Measurements from ENCODE around the gene ENOX1. TPM values are rescaled to one million over a fixed set of nuclear protein-coding genes. Genes with fewer than 3 reads are reported as not detected.
A peak's percentile ranks its signal among the peaks of the same experiment; 100 is the strongest.

ENOX1 gene
- polyA plus RNA-seq, 3 donors = 0.04 TPM; not detected in 2

GRCh38 chr13:43804461-43805070 is 17.8 kb upstream of the ENOX1 start:
- TF ChIP-seq CTCF (IDR thresholded peaks at IDR 0.05) = peak; percentile 75
- Histone ChIP-seq H3K4me1 (ENCODE audit: control insufficient read depth in 1 of 2, insufficient read depth in 2 of 2, low read length in 2 of 2) (no peaks in the 10 kb centered on the region), H3K4me2 (replicated peaks; ENCODE audit: extremely low read depth, low read length, poor library complexity, severe bottlenecking) (no peak overlapping the region), H4K20me1 (ENCODE audit: insufficient read depth, low read length) (no peaks in the 10 kb centered on the region), H3K9ac (ENCODE audit: insufficient read depth, low read length, poor library complexity, severe bottlenecking) (no peak overlapping the region), H2AFZ (ENCODE audit: insufficient read depth, low read depth, low read length, poor library complexity, severe bottlenecking) (no peak overlapping the region), H3K79me2 (ENCODE audit: insufficient read depth, low read length) (no peaks in the 10 kb centered on the region), H3K27me3 (ENCODE audit: control insufficient read depth in 2 of 2, insufficient read depth in 2 of 2, low read length in 2 of 2) (no peaks in the 10 kb centered on the region), H3K27ac (ENCODE audit: low read depth in 1 of 2, low read length in 2 of 2) (no peak overlapping the region), H3K4me3 (replicated peaks in 1 of 3; ENCODE audit: low read depth in 2 of 3, low read length in 3 of 3) (no peak overlapping the region), H3K9me3 (replicated peaks in 1 of 2; ENCODE audit: control insufficient read depth in 1 of 2, insufficient read depth in 1 of 2, low read length in 2 of 2) (no peaks in the 10 kb centered on the region), H3K36me3 (replicated peaks in 1 of 2; ENCODE audit: control insufficient read depth in 1 of 2, insufficient read depth in 2 of 2, low read length in 2 of 2) (no peaks in the 10 kb centered on the region)
- H3K36me3 Mint-ChIP-seq = no peaks in the 10 kb centered on the region
- peaks cover 0 to 3% (median 2%) of the 10 kb centered on the region in 3 donors for H3K27me3 Mint-ChIP-seq (ENCODE audit: low read depth in 3 of 3)
- no peaks in the 10 kb centered on the region for H3K9me3 Mint-ChIP-seq
- intact Hi-C loops (cut with micrococcal nuclease) = loop anchor here (5.0 to 10.0 kb wide), 2 partner anchors 1210 to 1212 kb away; no protein-coding TSS in a partner anchor
- peaks cover 8% of the 10 kb centered on the region for H3K4me1 Mint-ChIP-seq
- DNase-seq = peak; percentile 22 to 55 (median 27)
- no peak overlapping the region for H3K4me3 Mint-ChIP-seq
- 100% methylated on average over 1 of the region's 5 CpGs for WGBS (ENCODE audit: insufficient coverage)
- no peak overlapping the region for H3K27ac Mint-ChIP-seq

GRCh38 chr13:43802511-43802910 is 15.7 kb upstream of the ENOX1 start:
- H3K4me1 Mint-ChIP-seq = peaks cover 4% of the 10 kb centered on the region
- H3K4me1 ChIP-seq (ENCODE audit: control insufficient read depth in 1 of 2, insufficient read depth in 2 of 2, low read length in 2 of 2) = no peaks in the 10 kb centered on the region
- H3K27me3 ChIP-seq (ENCODE audit: control insufficient read depth in 2 of 2, insufficient read depth in 2 of 2, low read length in 2 of 2) = no peaks in the 10 kb centered on the region
- H4K20me1 ChIP-seq (ENCODE audit: insufficient read depth, low read length) = no peaks in the 10 kb centered on the region
- intact Hi-C loops (cut with micrococcal nuclease) = loop anchor here in 1 of 2 donors (10.0 kb wide), 1 partner anchor 1208 kb away; no protein-coding TSS in a partner anchor
- H3K27ac ChIP-seq (ENCODE audit: low read depth in 1 of 2, low read length in 2 of 2) = no peak overlapping the region
- no peak for TF ChIP-seq CTCF (IDR thresholded peaks at IDR 0.05)
- H3K36me3 ChIP-seq (replicated peaks in 1 of 2; ENCODE audit: control insufficient read depth in 1 of 2, insufficient read depth in 2 of 2, low read length in 2 of 2) = no peaks in the 10 kb centered on the region
- H3K27me3 Mint-ChIP-seq (ENCODE audit: low read depth in 3 of 3) = peaks cover 0 to 4% (median 4%) of the 10 kb centered on the region in 3 donors
- H3K27ac Mint-ChIP-seq = no peak overlapping the region
- no peaks in the 10 kb centered on the region for H3K9me3 ChIP-seq (replicated peaks in 1 of 2; ENCODE audit: control insufficient read depth in 1 of 2, insufficient read depth in 1 of 2, low read length in 2 of 2)
- no peak overlapping the region for H3K9ac ChIP-seq (ENCODE audit: insufficient read depth, low read length, poor library complexity, severe bottlenecking)
- no peak overlapping the region for H3K4me2 ChIP-seq (replicated peaks; ENCODE audit: extremely low read depth, low read length, poor library complexity, severe bottlenecking)
- DNase-seq = no peak
- H3K4me3 Mint-ChIP-seq = no peak overlapping the region
- H3K79me2 ChIP-seq (ENCODE audit: insufficient read depth, low read length) = no peaks in the 10 kb centered on the region
- H3K9me3 Mint-ChIP-seq = no peaks in the 10 kb centered on the region
- no peaks in the 10 kb centered on the region for H3K36me3 Mint-ChIP-seq
- no peak overlapping the region for H3K4me3 ChIP-seq (replicated peaks in 1 of 3; ENCODE audit: low read depth in 2 of 3, low read length in 3 of 3)
- H2AFZ ChIP-seq (ENCODE audit: insufficient read depth, low read depth, low read length, poor library complexity, severe bottlenecking) = no peak overlapping the region
